Osteocyte (in vitro differentiated cells): ENCODE measurements around the gene COL6A1. TPM values are rescaled to one million over a fixed set of nuclear protein-coding genes. Genes with fewer than 3 reads are reported as not detected.

ENCODE experiments used
- DNase-seq: peaks from one replicate; pipeline ENCODE4 v3.0.0; 2021; ENCODE audit warnings: mixed read lengths; ENCODE audit not compliant: unreplicated experiment; ENCODE audit errors: extremely low spot score
- H3K27ac Mint-ChIP-seq: one replicate; pipeline ENCODE4 v1.8.0; 2021; ENCODE audit warnings: mild to moderate bottlenecking, mixed read lengths; ENCODE audit not compliant: unreplicated experiment
- H3K27me3 Mint-ChIP-seq: one replicate; pipeline ENCODE4 v1.8.0; 2021; ENCODE audit warnings: mixed read lengths; ENCODE audit not compliant: unreplicated experiment
- H3K36me3 Mint-ChIP-seq: one replicate; pipeline ENCODE4 v1.8.0; 2021; ENCODE audit warnings: mixed read lengths; ENCODE audit not compliant: unreplicated experiment
- H3K4me1 Mint-ChIP-seq: one replicate; pipeline ENCODE4 v1.8.0; 2021; ENCODE audit warnings: mixed read lengths; ENCODE audit not compliant: unreplicated experiment
- H3K4me3 Mint-ChIP-seq: one replicate; pipeline ENCODE4 v1.8.0; 2021; ENCODE audit warnings: mild to moderate bottlenecking, moderate library complexity, mixed read lengths; ENCODE audit not compliant: unreplicated experiment
- H3K9me3 Mint-ChIP-seq: one replicate; pipeline ENCODE4 v1.8.0; 2021; ENCODE audit warnings: mixed read lengths; ENCODE audit not compliant: unreplicated experiment
- CTCF ChIP-seq: fragments of 200-600 bp; sonication (generic); IDR thresholded peaks from 2 replicates; pipeline ENCODE4 v1.5.0; 2021; ENCODE audit warnings: antibody characterized with exemption, mild to moderate bottlenecking, moderate library complexity
- total RNA-seq: library from RNA; stranded (reverse); gene quantifications from 2 replicates; pipeline ENCODE4 v1.2.1, GENCODE V29; 2021

COL6A1 gene
- total RNA-seq, 1 donor from 2014 or later = 1,503 TPM

- Mint-ChIP-seq H3K27me3 (peaks cover 3% of the 10 kb centered on the region), H3K9me3 (no peaks in the 10 kb centered on the region), H3K36me3 (no peaks in the 10 kb centered on the region), H3K27ac (no peak overlapping the region), H3K4me1 (peaks cover 3% of the 10 kb centered on the region), H3K4me3 (no peak overlapping the region)
- DNase-seq = no peak
- no peak for TF ChIP-seq CTCF
These were observed 37.7 kb upstream of the COL6A1 start for GRCh38 chr21:45943630-45944540.

GRCh38 chr21:45944601-45945000 lies 37.0 kb upstream of the COL6A1 start:
- no peak for DNase-seq
- no peak for TF ChIP-seq CTCF
- H3K27ac Mint-ChIP-seq = no peak overlapping the region
- H3K4me3 Mint-ChIP-seq = no peak overlapping the region
- no peaks in the 10 kb centered on the region for H3K36me3 Mint-ChIP-seq
- no peaks in the 10 kb centered on the region for H3K9me3 Mint-ChIP-seq
- peaks cover 3% of the 10 kb centered on the region for H3K27me3 Mint-ChIP-seq
- peaks cover 9% of the 10 kb centered on the region for H3K4me1 Mint-ChIP-seq

- peaks cover 16% of the 10 kb centered on the region for H3K4me1 Mint-ChIP-seq
- TF ChIP-seq CTCF = no peak
- DNase-seq = no peak
- no peak overlapping the region for H3K27ac Mint-ChIP-seq
- H3K9me3 Mint-ChIP-seq = no peaks in the 10 kb centered on the region
- no peak overlapping the region for H3K4me3 Mint-ChIP-seq
- peaks cover 3% of the 10 kb centered on the region for H3K27me3 Mint-ChIP-seq
- H3K36me3 Mint-ChIP-seq = no peaks in the 10 kb centered on the region
These were observed 36.3 kb upstream of the COL6A1 start for GRCh38 chr21:45945066-45945867.

GRCh38 chr21:45945868-45946210 lies 35.7 kb upstream of the COL6A1 start:
- Mint-ChIP-seq H3K36me3 (no peaks in the 10 kb centered on the region), H3K27ac (no peak overlapping the region), H3K4me3 (no peak overlapping the region), H3K27me3 (peaks cover 3% of the 10 kb centered on the region), H3K4me1 (peaks cover 21% of the 10 kb centered on the region), H3K9me3 (no peaks in the 10 kb centered on the region)
- DNase-seq = no peak
- no peak for TF ChIP-seq CTCF

- Mint-ChIP-seq H3K4me1 (peaks cover 25% of the 10 kb centered on the region), H3K36me3 (no peaks in the 10 kb centered on the region), H3K27me3 (peaks cover 3% of the 10 kb centered on the region), H3K4me3 (no peak overlapping the region), H3K27ac (no peak overlapping the region), H3K9me3 (no peaks in the 10 kb centered on the region)
- no peak for TF ChIP-seq CTCF
- DNase-seq = no peak
These were observed 34.3 kb upstream of the COL6A1 start for GRCh38 chr21:45947296-45947695.
